SW 1271 (cell line): ENCODE results near the gene MAP3K20.
"Not testable (repeated sequence)": the region's sequence is repeated elsewhere in the genome, so short reads cannot be mapped to it uniquely, and the experiment has no call there.

ENCODE experiments used
- DNase-seq, 2 experiments: peaks; one replicate each; lab custom pipeline; 2025; lab: John Stamatoyannopoulos, UW

The MAP3K20 gene

DNA sequence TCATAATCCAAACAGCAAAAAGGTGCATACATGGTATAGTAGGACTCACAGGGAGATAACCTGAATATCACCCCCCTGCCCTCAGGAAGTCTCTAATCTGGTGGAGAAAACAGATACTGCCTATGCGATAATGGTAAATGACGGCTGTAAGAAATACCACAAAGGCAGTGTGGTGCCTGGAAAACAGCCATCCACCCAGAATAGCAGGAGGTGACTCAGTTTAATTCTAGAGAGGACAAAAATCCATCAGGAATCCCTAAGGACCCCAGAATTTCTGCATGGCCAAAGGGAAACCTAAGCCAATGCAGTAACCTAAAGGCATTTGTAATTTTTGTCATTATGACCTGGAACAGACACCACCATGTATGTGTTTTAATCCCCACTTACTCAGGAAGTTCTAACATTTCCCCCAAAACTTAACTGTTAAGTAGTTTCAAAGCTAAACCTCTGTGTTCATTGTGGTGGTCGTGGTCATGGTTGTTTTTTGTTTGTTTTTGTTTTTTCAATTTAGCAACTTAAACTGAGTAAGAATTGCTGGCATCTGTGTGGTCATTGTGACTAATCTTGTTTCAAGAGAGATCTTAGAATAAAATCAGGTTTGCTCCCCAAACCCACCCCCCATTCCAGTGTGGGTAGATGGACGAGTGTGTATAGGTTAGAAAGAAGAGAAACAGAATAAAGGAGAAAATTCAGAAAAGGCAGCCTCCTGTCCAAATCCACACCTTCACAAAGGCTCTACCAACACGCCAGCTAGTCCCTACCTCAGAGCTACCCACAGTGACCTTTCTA lies 157.5 kb downstream of the MAP3K20 start:
- no peak for DNase-seq

DNA sequence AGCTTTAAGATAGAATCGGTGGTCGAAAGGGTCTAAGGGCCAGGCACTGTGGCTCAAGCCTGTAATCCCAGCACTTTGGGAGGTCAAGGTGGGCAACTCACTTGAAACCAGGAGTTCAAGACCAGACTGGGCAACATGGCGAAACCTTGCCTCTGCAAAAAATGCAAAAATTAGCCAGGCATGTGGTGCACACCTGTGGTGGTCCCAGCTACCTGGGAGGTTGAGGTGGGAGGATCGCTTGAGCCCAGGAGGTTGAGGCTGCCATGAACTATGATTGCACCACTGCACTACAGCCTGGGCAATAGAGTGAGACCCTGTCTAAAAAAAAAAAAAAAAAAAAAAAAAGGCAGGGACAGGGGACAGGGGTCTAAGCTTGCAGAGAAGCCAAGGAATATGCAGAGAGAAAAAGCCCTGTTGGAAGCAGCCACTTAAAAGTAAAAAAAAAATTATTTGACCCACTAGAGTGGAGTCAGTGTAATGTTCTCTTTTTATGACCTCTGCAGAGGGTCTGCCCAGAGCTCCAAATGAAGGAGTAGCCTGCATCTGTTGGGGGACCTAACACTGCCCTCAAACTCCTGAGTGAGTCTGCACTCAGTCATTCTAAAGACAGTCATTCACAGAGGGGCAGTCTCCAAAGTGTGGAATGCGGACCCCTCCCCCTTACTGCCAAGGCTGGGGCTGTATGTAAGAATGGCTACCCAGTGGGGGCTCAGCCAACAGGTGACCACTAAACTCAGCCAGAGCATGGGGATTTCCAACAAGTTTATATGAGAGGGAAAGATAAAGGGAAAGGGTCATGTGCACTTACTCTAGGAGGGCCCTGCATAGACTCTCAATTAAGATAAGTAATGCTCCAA lies 160.5 kb downstream of the MAP3K20 start:
- DNase-seq: no peak

DNA sequence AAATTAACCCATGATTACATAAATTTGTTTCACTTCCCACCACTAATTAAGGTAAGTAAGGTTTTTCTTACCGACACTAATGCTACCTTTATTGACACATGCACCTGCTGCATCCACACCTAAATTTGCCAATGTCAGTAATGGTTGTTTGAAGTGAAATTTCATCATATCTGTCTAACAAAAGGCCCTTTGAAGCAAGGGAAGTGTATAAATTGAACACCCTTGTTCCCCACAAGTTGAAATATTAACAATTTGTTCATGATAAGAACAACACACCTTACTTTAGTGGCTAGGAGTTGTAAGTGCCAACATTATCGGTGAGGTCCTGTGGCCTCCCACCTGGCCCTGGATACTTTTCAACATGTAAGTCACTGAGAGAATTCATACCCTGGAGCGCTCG lies 162.7 kb downstream of the MAP3K20 start:
- DNase-seq: no peak

DNA sequence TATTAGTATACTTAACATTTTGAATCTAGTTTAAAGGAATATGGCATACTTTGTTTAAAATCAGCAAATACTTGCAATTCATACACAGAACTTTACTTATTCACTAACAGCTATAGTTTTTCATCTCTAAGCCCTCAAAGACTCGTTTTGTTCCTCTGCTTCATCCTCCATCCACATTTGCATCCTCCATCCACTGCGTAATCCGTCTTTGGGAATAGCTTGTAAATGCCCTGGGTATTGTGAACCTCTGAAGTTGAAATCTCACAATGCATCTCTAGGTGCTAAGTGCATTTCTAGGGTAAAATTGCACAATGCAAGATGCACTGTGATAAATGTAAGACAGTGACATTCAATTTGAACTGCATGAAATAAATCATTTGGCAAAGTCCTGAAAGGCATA lies 163.2 kb downstream of the MAP3K20 start:
- DNase-seq: no peak

DNA sequence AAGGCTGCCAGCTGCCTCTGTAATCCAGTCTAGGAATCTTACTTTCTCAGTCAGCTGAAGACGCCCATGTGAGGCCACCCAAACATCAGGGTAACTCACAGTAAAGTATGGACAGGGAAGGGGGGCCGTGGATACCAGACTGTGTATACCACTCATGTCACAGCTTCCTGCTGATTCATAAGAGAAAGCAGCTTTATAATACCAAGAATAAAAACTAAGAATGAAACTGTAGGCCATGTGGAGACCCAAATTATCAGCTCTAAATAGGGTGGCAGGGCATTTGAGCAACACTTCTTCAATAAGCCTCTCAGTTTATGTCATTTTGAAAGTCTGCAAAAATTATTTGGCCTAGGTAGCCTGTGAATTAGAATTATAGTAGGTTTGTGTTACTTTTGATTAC lies 164.0 kb downstream of the MAP3K20 start:
- no peak for DNase-seq

DNA sequence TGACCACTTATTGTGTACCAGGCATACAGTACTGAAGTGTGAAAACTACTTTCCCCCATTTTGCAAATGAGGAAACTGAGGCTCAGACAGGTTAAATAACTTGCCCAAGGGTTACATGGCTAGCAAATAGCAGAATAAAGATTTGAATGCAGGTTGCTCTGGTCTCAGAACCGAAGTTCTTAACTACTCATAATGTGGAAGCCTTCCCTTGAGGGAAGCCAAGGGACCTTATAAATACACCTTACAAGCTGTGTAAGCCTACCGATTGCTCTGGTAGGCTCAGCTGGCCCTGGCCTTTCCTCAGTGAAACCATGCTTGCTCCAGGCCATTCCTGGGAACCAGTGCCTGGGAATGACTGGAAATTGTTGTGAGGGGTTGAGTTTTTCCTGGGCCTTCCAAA lies 164.4 kb downstream of the MAP3K20 start:
- DNase-seq: no peak

DNA sequence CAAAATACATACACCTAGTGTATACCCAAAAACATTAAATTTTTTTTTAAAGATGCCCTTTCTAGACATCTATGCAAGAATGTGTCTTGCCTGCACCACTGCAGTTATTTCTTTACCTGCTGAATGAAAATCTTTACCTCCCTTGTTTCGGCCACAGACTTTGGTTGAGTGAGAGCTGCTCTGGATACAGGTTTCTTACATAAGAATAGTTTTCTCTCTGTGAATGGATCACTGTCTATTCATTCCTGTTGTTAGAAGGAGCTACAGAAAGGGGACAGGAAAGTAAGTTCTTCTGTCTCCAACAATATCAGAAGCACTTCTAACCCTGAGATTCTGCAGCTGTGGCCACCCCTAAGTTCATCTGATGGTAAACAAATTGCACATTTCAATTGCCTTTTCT lies 166.0 kb downstream of the MAP3K20 start:
- DNase-seq: no peak

DNA sequence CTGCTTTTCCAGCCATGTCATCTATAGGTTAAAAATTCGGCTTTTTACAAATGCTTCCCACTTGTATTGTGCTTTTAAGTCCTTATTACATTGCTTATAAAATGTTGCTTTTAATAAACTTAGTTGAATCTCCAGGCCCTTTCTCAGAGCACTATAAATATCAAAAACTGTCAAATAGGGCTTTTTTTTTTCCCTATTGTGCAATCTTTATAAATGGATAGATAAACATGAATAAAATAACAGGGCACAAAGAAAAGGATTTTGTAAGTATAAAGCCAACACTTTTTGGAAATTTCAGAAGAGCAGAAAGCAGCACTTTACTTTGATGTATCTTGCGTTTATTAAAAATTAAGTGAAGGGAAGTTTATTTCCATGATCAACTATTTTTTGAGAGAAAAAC lies 171.5 kb downstream of the MAP3K20 start:
- DNase-seq: no peak

DNA sequence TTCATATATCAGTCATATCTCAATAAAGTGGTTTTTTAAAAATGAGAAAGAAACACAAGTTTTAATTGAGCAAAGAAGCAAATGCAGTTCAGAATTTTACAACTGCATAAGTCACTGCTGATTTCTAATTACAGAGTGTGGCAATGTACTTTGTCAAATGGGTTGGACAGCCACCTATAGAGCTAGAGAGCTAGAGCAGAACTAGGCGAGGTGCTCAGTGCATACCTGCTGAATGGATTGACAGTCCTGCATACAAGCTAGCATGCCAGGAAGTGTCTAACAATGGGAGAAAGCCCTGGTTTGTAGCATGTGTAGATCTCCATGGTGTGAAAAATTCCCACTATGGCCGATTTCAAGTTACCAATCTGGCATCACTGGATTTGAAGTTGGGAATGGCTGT lies 172.7 kb downstream of the MAP3K20 start:
- DNase-seq: no peak

DNA sequence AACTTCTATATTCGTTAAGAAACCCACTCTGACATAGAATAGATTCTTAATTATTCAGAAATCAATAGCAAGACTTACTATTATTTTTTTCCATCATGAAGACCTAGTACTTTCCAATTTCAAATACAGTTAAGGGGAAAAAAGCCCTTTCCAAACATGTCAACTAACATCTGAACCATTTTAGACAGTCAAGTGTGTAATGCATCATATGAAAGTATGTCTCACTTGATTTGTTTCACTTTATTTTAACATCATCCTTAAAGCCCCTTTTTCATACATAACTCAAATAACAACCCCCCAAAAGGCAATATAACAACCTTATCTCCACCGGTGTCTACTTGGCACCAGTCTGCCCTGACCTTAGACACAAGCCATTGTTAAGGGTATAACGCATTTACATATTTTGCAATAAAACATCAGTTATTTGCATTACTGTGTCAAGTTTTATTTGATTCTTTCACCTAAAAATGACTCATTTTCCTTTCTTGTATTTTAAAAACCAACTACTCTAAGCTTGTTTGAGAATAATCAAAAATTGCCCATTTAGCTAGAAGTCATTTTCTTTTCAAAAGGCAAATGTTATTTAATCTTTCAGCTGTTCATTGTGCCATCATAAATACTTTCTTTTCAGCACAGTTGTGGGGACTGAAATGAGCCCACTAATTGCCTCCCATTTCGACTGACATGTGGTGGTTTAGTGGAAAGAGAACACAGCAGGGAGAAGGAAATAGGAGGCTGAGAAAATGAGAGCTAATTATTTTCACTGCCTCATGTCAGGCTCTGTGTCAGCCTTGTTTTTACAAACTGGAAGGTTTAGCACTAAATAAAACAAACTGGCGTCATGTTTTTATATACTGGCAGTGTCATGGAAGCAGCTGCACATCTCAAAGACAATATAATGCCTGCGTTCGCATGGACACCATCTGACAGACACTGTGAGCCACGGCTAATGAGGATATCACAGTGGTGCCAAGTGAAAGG lies 174.3 kb downstream of the MAP3K20 start:
- DNase-seq: no peak

DNA sequence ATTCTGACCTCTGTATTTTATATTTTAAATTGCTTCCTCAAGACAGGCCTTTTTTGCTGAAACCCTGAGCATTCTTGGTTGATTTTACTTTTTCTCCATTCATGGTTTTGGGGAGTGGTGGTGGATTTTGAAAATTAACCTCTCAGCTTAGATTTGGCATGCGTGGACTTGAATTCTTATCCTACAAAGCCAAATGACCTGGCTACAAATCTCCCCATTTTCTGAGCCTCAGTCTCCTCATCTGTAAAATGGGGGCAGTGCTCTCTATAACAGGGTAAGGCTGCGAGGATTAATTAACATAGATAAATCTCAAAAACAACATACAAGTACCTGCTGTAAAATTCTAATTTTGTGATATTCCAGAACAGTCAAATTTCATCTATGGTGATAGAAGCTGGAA lies 175.6 kb downstream of the MAP3K20 start:
- no peak for DNase-seq

DNA sequence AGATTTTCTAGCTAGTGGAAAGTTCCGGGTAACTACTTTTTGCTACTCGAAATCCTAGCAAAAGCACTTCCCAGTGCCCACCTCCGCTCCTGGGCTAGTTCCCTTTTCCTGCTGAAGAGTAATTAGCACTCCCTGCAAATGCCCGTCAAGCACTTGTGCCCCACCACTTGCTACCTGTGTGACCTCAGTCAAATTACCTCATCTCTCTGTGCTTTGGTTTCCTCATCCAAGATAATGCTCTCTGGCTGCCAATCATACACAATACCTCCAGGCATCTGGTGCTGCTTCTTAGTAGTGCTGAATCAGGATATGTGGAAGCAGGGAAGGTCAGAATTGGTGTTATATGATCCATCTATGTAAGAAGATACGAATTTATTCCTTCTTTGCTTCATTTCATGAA lies 176.9 kb downstream of the MAP3K20 start:
- DNase-seq: no peak

DNA sequence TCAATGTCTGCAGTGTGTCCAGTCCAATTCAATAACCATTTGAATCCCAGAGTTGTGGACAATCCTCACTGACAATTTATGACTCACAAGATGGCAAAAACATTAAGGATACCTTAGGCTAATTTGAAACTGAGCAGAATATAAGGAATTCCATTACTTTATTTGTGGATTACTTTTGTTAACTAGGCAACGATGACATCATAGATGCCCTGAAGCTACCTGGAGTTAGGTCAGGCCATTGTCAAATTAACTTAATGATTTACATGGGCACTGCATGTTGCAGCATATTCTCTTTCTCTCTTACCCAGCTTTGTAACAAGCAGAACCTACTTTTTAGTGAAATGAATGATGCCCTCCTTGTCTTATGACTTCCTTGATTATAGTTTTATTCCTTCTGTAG lies 179.0 kb downstream of the MAP3K20 start:
- DNase-seq: no peak

DNA sequence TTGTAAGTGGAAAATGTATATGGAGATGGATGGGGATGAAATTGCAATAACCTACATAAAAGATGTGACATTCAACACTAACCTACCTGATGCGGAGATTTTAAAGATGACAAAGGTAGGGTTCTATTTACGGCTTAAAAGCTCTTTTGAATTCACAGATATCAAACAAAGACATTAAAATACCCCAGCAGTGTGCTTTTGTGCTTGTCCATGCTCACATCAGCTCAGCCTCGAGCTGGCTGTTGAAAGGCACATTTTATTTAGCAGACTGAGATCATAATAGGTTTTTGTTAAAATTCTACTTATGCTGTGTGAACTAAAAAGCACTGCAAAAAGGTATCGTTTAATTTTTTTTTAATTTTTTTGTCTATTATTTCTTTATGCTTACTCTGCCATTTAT lies 183.1 kb downstream of the MAP3K20 start:
- DNase-seq: no peak

DNA sequence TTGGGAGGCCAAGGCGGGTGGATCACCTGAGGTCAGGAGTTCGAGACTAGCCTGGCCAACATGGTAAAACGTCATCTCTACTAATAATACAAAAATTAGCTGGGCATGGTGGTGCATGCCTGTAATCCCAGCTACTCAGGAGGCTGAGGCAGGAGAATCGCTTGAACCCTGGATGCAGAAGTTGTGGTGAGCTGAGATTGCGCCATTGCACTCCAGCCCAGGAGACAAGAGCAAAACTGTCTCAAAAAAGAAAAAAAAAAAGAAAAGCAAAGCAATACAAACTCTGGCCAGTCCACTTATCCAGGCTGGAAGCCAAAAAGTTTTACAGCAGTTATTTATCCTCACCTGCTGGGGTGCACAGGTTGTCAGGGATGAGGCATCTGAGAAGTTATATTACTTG lies 186.7 kb downstream of the MAP3K20 start:
- not testable (repeated sequence) for DNase-seq

DNA sequence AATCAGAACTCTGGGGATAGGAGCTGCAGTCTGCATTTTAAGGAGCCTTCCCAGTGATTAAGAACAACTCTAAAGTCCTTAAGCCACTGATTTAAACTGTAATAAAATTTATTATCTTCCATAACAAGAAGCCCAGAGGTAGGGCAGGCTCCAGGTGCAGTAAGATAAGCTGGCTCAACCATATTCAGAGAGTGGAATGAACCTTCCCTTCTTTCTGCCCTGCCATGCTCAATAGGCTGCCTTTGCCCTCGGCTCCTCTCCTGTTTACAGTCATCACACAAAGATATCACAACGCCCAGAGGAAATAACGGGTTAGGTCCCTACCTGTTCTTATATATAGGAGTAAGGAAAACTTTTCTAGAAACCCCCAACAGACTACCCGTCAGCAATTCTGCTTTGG lies 188.5 kb downstream of the MAP3K20 start:
- no peak for DNase-seq

DNA sequence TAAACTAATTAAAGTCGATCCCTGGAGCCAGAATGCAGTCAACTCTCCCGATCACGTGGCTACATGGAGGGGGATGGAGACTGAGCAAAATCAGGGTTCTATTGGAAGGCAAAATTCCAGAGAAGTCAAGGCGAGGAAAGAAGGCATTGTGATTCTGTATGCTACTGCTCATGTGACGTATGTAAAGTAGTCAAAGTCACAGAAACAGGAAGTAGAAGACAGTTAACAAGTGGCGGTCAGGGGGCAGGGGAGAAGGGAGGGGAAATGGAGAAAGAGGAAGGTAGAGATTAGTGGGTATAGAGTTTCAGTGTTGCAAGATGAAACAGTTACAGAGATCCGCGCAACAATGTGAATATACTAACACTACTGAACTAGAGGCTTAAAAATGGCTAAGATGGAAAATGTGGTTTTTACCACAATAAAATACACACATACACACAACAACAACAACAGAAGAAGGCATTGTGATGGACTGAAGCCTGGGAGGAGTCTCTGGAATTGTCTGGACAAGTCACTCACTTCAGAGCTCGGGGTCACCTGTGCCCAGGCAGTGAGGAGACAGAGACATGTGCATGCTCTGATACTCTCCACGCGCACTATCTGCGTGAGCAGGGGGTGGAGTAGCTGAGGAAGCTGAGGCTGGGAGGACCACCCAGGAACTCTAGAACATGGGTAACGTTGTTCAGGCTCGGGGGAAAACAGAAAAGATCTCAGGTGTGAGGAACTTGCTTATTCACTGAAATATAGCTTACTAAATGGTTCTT lies 189.1 kb downstream of the MAP3K20 start:
- no peak for DNase-seq

DNA sequence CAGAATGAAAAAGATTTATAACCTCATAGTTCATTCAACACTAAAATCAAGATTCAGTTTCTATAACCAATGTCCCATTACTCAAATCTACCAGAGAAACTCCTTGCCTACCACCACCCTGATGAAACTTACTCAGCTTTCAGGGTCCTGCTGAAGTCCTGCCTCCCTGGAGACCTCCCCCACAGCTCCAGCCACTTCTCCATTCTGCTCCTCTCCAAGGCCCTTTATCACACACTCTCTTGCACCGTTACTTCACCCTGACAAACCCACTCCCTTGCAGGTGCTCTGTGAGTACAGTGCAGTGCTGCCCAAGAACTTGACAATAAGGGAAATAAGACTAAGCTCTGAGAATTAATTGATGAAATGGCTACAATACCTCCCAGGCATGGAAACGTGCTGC lies 195.5 kb downstream of the MAP3K20 start:
- no peak for DNase-seq

DNA sequence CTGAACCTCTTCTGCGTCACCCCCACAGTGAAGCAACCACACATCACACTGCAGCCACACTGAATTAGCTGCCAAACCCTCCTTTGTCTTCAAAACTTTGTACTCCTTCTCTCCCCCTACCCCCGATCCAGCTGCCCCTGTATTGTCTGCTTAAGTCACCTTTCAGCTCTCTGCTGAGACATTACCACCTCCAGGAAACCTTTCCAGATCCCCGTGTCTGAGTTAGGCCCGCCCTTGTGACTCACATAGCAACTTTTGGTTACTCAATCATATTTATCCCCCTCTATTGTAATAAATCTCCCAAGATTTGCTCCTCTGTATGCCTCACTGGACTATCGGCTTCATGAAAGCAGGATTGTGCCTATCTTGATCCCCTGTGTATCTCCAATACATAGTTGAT lies 196.2 kb downstream of the MAP3K20 start:
- no peak for DNase-seq

DNA sequence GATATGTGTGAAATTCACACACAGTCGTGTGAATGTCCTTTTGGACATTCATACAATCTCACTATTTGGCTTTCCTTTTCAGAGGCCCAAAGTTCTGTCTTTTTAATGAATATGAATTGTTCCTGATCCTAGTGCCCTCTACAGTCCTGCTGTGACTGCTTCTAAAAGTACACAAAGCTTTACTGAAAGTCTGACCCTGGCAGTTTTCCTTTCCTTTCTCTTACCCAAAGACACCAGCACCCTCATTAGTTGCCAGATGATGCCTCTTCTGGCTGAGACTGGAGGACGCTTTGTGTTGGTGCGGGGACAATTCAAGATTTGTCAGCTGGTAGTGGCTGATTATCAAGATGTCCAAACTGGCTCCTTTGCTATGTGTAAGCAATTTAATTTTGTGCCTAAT lies 197.2 kb downstream of the MAP3K20 start:
- no peak for DNase-seq

DNA sequence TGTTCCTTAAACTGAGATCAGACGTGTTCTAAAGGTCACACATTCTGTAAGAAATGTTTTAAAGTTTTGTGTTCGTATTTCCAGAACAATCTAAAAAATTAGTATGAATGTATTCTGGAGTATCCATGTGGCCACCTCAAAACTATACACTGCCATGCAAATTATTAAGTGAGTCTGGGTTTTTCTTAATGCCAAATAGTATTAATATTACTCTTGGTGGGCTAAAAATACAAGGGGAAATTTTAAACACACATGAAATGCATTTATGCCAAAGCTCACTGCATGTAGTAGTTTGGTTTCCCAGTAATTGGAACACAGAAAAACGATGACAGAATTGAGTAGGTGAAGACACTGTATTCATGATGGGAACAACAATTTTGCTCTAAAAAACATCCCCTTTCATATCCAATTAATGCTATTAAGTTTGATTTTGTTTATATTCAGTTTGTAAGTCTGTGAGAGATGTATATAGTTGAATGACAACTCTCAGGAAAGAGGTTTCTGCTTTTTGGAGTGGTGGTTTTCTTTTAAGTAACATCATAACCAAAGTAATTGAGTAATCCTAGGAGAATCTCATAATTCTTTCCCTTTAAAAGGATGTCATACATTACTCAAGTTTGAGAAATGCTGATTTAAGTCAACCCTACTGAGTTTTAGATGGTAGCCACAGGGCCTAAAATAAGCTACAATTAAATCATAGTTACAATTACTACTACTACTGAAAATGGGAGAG lies 203.3 kb downstream of the MAP3K20 start:
- no peak for DNase-seq
